Measurements from ENCODE around the gene CLIC3. TPM values are rescaled to one million over a fixed set of nuclear protein-coding genes. Genes with fewer than 3 reads are reported as not detected.

The CLIC3 gene
- total RNA-seq, 4 donors from 2014 or later, result 0.36 TPM; not detected in 3

DNA sequence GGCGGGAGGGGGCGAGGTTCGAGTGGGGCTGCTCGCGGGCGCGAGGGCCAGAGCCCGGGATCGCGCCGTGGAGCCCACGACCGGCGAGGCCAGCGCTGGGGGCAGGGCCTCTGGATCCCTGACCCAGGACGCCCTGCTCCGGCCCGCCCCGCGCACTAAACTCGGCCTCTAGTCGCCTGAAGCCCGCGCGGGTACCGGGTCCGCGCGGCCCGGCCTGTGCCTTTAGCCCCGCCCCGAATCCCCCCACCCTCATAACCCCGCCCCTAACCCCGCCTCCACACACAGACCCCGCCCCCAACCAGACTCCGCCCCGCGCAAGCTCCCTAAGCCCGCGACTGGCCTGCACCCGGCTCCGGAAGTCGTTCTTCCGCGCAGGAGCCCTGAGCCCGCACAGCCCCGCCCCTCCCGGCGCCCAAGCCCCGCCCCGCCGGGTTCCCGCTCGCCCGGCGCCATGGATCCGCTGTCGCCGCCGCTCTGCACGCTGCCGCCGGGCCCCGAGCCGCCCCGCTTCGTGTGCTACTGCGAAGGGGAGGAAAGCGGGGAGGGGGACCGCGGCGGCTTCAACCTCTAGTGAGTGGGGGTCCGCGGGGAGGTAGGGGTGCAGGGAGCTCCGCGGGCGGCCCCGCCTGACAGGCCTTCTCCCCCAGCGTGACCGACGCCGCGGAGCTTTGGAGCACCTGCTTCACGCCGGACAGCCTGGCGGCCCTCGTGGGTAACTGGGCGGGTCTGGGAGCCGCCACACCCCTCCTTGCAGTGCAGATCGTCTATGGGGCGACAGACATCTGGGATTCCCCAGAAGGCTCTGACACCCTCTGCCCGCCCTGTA, 4.2 kb downstream of the CLIC3 start, which contains the start of gene PAXX:
Gene PAXX, plus strand, starts transcription at position 430 of the 826 bp plus-strand sequence. Its CDS starts 22 bp downstream, at position 452.
- intact Hi-C loops (cut with DNase I; ENCODE audit: low total_unique reads), result loop anchor here (1.0 to 5.0 kb wide), 4 partner anchors 14 to 145 kb away; partner anchors contain the start of genes PHPT1 and TRAF2
- Histone ChIP-seq H3K9me3 (no peaks in the 10 kb centered on the region), H3K36me3 (peaks cover 0 to 7% of the 10 kb centered on the region in 2 donors), H3K27ac (peak within 1 kb of the TSS; percentile 58 to 86 (median 80)), H3K4me3 (peak within 1 kb of the TSS; percentile 65 to 95 (median 82)), H3K4me1 (peaks cover 6 to 12% of the 10 kb centered on the region in 2 donors), H3K27me3 (peaks cover 14 to 19% (median 18%) of the 10 kb centered on the region in 3 donors)
- DNase-seq, result peak; percentile 85 to 88
- TF ChIP-seq POLR2A (IDR thresholded peaks at IDR 0.05) (peak in 1 of 2 donors; percentile 40), CTCF (IDR thresholded peaks at IDR 0.05 in 4 of 5, conservative IDR thresholded peaks at IDR 0.05 in 1 of 5) (no peak)
- in situ Hi-C loops (cut with MboI; ENCODE audit: low sequenced_read_pairs in 4 of 4), result no loop called here
- peak; percentile 90 to 94 for ATAC-seq

DNA sequence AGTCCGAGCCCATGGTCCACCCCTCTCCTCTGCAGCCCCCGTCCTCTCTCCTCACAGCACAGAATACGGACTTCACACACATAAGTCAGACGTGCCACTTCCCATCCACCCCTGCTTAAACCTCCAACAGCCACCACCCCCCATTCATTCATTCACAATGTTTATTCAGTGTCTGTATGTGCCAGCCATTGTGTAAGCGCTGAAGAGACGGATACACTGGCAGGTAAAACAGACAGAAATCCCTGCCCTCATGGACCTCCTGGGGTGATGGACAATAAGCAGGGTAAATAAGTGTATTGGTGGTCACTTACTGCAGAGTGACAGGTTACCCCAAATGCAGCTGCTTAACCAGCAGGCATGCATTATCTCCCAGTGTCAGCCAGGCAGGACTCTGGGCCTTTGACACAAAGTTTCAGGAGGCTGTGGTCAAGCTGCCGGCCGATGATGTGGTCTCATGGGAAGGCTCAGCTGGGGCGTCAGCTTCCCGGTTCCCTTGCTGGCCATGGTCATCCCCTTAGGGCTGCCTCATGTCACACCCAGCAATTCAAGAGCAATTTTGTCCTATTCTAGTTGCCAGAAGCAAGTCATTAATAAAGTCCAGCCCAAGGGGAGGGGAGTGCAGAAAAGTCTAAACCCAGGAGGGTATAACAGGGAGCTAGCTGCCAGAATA, 6.0 kb downstream of the CLIC3 start:
- peaks cover 0 to 7% of the 10 kb centered on the region in 2 donors for H3K36me3 ChIP-seq
- H3K27ac ChIP-seq, result no peak overlapping the region
- intact Hi-C loops (cut with DNase I; ENCODE audit: low total_unique reads), result loop anchor here (5.0 kb wide), 1 partner anchor 143 kb away; the partner anchor contains the start of gene PHPT1
- peaks cover 12 to 15% (median 14%) of the 10 kb centered on the region in 3 donors for H3K27me3 ChIP-seq
- peaks cover 6 to 12% of the 10 kb centered on the region in 2 donors for H3K4me1 ChIP-seq
- H3K9me3 ChIP-seq, result no peaks in the 10 kb centered on the region
- ATAC-seq (no peak), DNase-seq (no peak)
- TF ChIP-seq CTCF (IDR thresholded peaks at IDR 0.05 in 4 of 5, conservative IDR thresholded peaks at IDR 0.05 in 1 of 5) (no peak), POLR2A (IDR thresholded peaks at IDR 0.05) (no peak)
- H3K4me3 ChIP-seq, result no peak overlapping the region
- in situ Hi-C loops (cut with MboI; ENCODE audit: low sequenced_read_pairs in 4 of 4), result no loop called here

- peaks cover 0 to 3% of the 10 kb centered on the region in 2 donors for H3K36me3 ChIP-seq
- H3K27me3 ChIP-seq, result peaks cover 19 to 26% (median 23%) of the 10 kb centered on the region in 3 donors
Measured at GRCh38 chr9:136988872-136989271, 7.5 kb downstream of the CLIC3 start.

DNA sequence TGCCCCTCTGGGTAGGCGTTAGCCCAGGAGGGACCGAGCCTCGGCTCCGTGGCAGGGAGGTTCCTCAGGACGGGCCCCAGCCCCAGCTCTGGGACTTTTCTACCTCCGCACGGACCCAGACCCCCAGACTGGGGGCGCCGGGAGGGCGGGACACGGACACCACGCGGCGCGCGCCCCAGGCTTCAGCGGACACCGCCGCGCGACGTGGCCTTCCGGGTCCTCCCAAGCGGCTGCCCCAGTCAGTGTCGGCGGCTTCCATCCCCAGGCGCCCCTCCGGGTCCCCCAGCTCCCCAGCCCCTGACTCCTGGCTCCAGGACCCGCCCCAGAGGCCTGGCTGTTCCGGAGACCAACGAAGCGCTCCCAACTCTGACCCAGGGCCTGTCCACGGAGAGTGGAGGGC, 10.5 kb downstream of the CLIC3 start:
- Histone ChIP-seq H3K36me3 (no peaks in the 10 kb centered on the region), H3K4me3 (no peak overlapping the region), H3K27ac (no peak overlapping the region), H3K9me3 (no peaks in the 10 kb centered on the region), H3K27me3 (peaks cover 19 to 30% (median 26%) of the 10 kb centered on the region in 3 donors), H3K4me1 (peaks cover 0 to 5% of the 10 kb centered on the region in 2 donors)
- in situ Hi-C loops (cut with MboI; ENCODE audit: low sequenced_read_pairs in 4 of 4), result no loop called here
- intact Hi-C loops (cut with DNase I; ENCODE audit: low total_unique reads), result no loop called here
- DNase-seq, result no peak
- no peak for ATAC-seq
- TF ChIP-seq POLR2A (IDR thresholded peaks at IDR 0.05) (no peak), CTCF (IDR thresholded peaks at IDR 0.05 in 4 of 5, conservative IDR thresholded peaks at IDR 0.05 in 1 of 5) (no peak)

More at GRCh38 chr9:136988872-136989271, 7.5 kb downstream of the CLIC3 start:
- Histone ChIP-seq H3K27ac (no peak overlapping the region), H3K4me3 (no peak overlapping the region), H3K4me1 (peaks cover 6 to 16% of the 10 kb centered on the region in 2 donors), H3K9me3 (no peaks in the 10 kb centered on the region)
- no peak for ATAC-seq
- no peak for DNase-seq
- in situ Hi-C loops (cut with MboI; ENCODE audit: low sequenced_read_pairs in 4 of 4), result no loop called here
- TF ChIP-seq POLR2A (IDR thresholded peaks at IDR 0.05) (no peak), CTCF (IDR thresholded peaks at IDR 0.05 in 4 of 5, conservative IDR thresholded peaks at IDR 0.05 in 1 of 5) (no peak)
- intact Hi-C loops (cut with DNase I; ENCODE audit: low total_unique reads), result no loop called here
